Thyroid gland (tissue), 4 donors: ENCODE results near the gene CSTF2T.

Source experiments
- CTCF ChIP-seq, 6 experiments: fragments of 200-600 bp in 3 of 6; fragments of 450-650 bp in 3 of 6; sonication (generic) in 3 of 6; IDR thresholded peaks; one replicate each; pipeline ENCODE4 v1.5.1; 2016 to 2019; ENCODE audit warnings: antibody characterized with exemption in 6 of 6, mild to moderate bottlenecking in 2 of 6, inconsistent platforms in 1 of 6, moderate library complexity in 1 of 6
- POLR2A ChIP-seq, 2 donors: fragments of 450-650 bp; IDR thresholded peaks; one replicate each; pipeline ENCODE4 v1.6.1; 2017; ENCODE audit warnings: antibody characterized with exemption in 2 of 2, mild to moderate bottlenecking in 2 of 2, moderate library complexity in 1 of 2

- TF ChIP-seq CTCF (IDR thresholded peaks at IDR 0.05): no peak
- TF ChIP-seq POLR2A (IDR thresholded peaks at IDR 0.05): no peak
These were observed 6.8 kb upstream of the CSTF2T start for GRCh38 chr10:51706225-51706624.
